RWPE1 (cell line): ENCODE data around the gene PGRMC1.
"Not testable (repeated sequence)": the region's sequence is repeated elsewhere in the genome, so short reads cannot be mapped to it uniquely, and the experiment has no call there.

Experiments
- CTCF ChIA-PET: fragments of 350-600 bp; sonication (Branson Sonifier 250); formaldehyde crosslinking; extraction: SDS; loops from one replicate; lab custom pipeline; 2021; lab: Yijun Ruan, JAX
- POLR2A ChIA-PET: fragments of 400-600 bp; formaldehyde crosslinking; extraction: SDS; loops from one replicate; lab custom pipeline; 2020; ENCODE audit warnings: antibody characterized with exemption; ENCODE audit not compliant: low non-redundant PET; lab: Yijun Ruan, JAX
- DNase-seq: peaks from one replicate; pipeline ENCODE4 v3.0.0; 2012; ENCODE audit warnings: low spot score
- H3K27ac ChIP-seq: fragments of 450-650 bp; 2 replicates; pipeline ENCODE4 v1.5.1; 2017
- CTCF ChIP-seq: fragments of 450-650 bp; conservative IDR thresholded peaks from 2 replicates; pipeline ENCODE4 v1.5.1; 2017; ENCODE audit warnings: low read depth, mild to moderate bottlenecking

Gene PGRMC1

DNA sequence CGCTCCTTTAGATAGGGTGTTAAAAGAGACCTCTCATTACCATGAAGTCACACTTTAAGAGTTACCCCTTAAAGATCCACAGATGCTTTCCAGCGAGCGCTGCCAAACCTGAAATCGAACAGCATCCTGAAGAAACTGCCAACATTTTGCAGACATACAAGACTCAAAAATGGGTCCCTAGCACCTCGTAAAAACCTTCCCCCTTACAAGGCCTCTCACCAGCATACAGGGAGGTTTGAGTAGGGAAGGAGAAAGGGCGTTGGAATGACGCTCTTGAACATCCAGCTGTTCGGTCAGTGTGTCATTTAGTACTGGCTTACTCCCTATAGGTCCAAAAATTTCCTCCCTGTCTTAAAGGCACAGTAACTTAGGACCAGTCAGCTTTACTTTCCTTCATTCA lies 45.3 kb upstream of the PGRMC1 start:
- TF ChIP-seq CTCF = no peak
- POLR2A ChIA-PET = no interaction called here
- H3K27ac ChIP-seq = no peak overlapping the region
- CTCF ChIA-PET = interaction anchor here (0.5 to 0.6 kb wide), 2 partner anchors 34 to 35 kb away, joined by 3 read pairs; no protein-coding TSS in a partner anchor
- no peak for DNase-seq

- H3K27ac ChIP-seq = no peak overlapping the region
- CTCF ChIA-PET = interaction anchor here (1.3 kb wide), 1 partner anchor 21 kb away, joined by 3 read pairs; no protein-coding TSS in a partner anchor
- POLR2A ChIA-PET = no interaction called here
- TF ChIP-seq CTCF = no peak
- DNase-seq = no peak
Observed at GRCh38 chrX:119194621-119195020, 41.5 kb upstream of the PGRMC1 start.

- DNase-seq = no peak
- CTCF ChIA-PET = no interaction called here
- POLR2A ChIA-PET = no interaction called here
- no peak for TF ChIP-seq CTCF
- no peak overlapping the region for H3K27ac ChIP-seq
Observed at GRCh38 chrX:119201570-119201969, 34.5 kb upstream of the PGRMC1 start.

- DNase-seq = no peak
- no peak overlapping the region for H3K27ac ChIP-seq
- ChIA-PET POLR2A (interaction anchor here (0.6 kb wide), 1 partner anchor 751 kb away, joined by 3 read pairs; no protein-coding TSS in a partner anchor), CTCF (no interaction called here)
- no peak for TF ChIP-seq CTCF
Observed at GRCh38 chrX:119206203-119206602, 29.9 kb upstream of the PGRMC1 start.

DNA sequence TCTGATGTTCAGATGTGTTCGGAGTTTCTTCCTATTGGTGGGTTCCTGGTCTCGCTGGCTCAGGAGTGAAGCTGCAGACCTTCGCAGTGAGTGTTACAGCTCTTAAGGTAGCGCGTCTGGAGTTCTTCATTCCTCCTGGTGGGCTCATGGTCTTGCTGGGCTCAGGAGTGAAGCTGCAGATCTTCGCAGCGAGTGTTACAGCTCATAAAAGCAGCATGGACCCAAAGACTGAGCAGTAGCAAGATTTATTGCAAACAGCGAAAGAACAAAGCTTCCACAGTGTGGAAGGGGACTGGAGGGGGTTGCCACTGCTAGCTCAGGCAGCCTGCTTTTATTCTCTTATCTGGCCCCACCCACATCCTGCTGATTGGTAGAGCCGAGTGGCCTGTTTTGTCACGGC lies 28.6 kb upstream of the PGRMC1 start:
- H3K27ac ChIP-seq, CTCF ChIA-PET, POLR2A ChIA-PET, DNase-seq: not testable (repeated sequence)

DNA sequence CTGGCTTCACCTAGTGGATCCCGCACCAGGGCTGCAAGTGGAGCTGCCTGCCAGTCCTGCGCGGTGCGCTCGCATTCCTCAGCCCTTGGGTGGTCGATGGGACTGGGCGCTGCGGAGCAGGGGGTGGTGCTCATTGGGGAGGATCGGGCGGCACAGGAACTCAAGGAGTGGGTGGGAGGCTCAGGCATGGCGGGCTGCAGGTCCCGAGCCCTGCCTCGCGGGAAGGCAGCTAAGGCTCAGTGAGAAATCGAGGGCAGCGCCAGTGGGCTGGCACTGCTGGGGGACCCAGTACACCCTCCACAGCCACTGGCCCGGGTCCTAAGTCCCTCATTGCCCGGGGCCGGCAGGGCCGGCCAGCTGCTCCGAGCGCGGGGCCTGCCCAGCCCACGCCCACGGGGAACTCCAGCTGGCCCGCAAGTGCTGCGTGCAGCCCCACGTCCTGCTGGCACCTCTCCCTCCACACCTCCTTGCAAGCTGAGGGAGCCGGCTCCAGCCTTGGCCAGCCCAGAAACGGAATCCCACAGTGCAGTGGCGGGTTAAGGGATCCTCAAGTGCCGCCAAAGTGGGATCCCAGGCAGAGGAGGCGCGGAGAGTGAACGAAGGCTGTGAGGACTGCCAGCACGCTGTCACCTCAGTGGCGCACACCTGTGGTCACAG lies 27.6 kb upstream of the PGRMC1 start:
- no peak overlapping the region for H3K27ac ChIP-seq
- TF ChIP-seq CTCF = no peak
- ChIA-PET CTCF (interaction anchor here (0.6 kb wide), 1 partner anchor 121 kb away, joined by 3 read pairs; no protein-coding TSS in a partner anchor), POLR2A (no interaction called here)
- no peak for DNase-seq

GRCh38 chrX:119210931-119211648 lies 25.0 kb upstream of the PGRMC1 start:
- DNase-seq, POLR2A ChIA-PET, H3K27ac ChIP-seq: not testable (repeated sequence)
- CTCF ChIA-PET = interaction anchor here (0.5 kb wide), 1 partner anchor 31 kb away, joined by 3 read pairs; no protein-coding TSS in a partner anchor
